Measurements from ENCODE around the gene VSTM4. TPM values are rescaled to one million over a fixed set of nuclear protein-coding genes. Genes with fewer than 3 reads are reported as not detected.

The VSTM4 gene
- total and polyA plus RNA-seq, 3 donors from 2014 or later = 25.6 to 35.8 (median 26.0) TPM

DNA sequence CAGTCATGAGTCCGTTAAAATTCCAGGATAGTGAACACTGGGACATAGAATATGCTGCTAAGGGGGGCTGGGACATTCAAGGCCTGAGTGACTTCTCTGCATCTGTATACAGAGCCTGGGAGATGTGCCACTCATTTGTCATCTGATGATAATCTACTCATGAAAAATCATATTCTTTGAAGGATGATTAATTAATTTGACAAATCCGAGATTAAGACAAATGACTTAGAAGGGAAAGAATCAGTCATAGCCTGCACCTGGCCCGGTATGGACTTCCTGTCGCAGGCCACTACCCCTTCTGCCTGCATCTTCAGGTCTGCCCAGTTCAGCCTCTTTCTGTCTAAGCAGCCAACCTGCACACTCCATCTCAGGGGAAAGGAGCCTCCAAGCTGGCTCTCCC lies 37.3 kb upstream of the VSTM4 start:
- intact Hi-C loops (cut with DNase I; ENCODE audit: low total_unique reads) = no loop called here
- WGBS, 2 donors = 92 to 94% methylated on average over 4 of the region's 4 CpGs
- TF ChIP-seq POLR2A (IDR thresholded peaks at IDR 0.05) = no peak
- TF ChIP-seq, protein P1, sequence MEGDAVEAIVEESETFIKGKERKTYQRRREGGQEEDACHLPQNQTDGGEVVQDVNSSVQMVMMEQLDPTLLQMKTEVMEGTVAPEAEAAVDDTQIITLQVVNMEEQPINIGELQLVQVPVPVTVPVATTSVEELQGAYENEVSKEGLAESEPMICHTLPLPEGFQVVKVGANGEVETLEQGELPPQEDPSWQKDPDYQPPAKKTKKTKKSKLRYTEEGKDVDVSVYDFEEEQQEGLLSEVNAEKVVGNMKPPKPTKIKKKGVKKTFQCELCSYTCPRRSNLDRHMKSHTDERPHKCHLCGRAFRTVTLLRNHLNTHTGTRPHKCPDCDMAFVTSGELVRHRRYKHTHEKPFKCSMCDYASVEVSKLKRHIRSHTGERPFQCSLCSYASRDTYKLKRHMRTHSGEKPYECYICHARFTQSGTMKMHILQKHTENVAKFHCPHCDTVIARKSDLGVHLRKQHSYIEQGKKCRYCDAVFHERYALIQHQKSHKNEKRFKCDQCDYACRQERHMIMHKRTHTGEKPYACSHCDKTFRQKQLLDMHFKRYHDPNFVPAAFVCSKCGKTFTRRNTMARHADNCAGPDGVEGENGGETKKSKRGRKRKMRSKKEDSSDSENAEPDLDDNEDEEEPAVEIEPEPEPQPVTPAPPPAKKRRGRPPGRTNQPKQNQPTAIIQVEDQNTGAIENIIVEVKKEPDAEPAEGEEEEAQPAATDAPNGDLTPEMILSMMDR (IDR thresholded peaks at IDR 0.05) = no peak

DNA sequence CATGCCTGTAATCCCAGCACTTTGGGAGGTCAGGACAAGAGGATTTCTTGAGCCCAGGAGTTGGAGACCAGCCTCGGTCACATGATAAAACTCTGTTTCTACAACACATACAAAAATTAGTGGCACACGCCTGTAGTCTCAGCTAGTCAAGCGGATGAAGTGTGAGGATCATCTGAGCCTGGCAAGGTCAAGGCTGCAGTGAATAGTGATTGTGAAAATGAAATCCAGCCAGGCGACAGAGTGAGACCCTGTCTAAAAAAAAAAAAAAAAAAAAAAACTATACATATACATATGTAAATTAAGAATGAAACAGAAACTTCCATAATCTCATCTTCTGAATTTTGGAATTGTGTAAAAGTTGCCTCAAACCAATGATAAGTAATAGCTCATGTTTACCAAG lies 36.7 kb upstream of the VSTM4 start:
- H3K27ac ChIP-seq = no peak overlapping the region
- intact Hi-C loops (cut with DNase I; ENCODE audit: low total_unique reads) = no loop called here
- H3K4me3 ChIP-seq = no peak overlapping the region
- H3K9me3 ChIP-seq = no peaks in the 10 kb centered on the region
- no peak for TF ChIP-seq POLR2A (IDR thresholded peaks at IDR 0.05)
- TF ChIP-seq, protein P1 (IDR thresholded peaks at IDR 0.05) = no peak
- H3K4me1 ChIP-seq = no peaks in the 10 kb centered on the region
- no peaks in the 10 kb centered on the region for H3K36me3 ChIP-seq (ENCODE audit: low read depth, missing control alignments)
- H3K27me3 ChIP-seq = no peaks in the 10 kb centered on the region
- DNase-seq = no peak
- 85 to 90% methylated on average over 4 of the region's 4 CpGs for WGBS, 2 donors

More for the DNA sequence above, 37.3 kb upstream of the VSTM4 start:
- Histone ChIP-seq H3K9me3 (no peaks in the 10 kb centered on the region), H3K36me3 (ENCODE audit: low read depth, missing control alignments) (no peaks in the 10 kb centered on the region), H3K27me3 (no peaks in the 10 kb centered on the region), H3K4me3 (no peak overlapping the region), H3K27ac (no peak overlapping the region), H3K4me1 (no peaks in the 10 kb centered on the region)
- no peak for DNase-seq

DNA sequence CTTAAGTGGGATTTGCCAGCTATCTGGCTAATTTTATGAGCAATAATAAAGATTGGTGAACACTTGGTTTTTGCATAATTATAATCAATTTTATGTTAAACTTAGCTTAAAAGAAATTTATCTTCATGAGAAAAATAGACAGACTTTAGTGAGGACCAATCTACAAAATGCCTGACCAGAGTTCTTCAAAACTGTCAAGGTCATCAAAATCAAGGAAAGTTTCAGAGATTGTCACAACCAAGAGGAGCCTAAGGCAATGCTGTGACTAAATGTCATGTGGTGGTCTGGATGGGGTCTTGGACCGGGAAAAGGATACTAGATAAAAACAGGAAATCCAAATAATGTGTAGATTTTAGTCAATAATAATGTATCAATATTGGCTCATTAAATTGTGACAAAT lies 36.2 kb upstream of the VSTM4 start:
- DNase-seq = no peak
- Histone ChIP-seq H3K27me3 (no peaks in the 10 kb centered on the region), H3K36me3 (ENCODE audit: low read depth, missing control alignments) (no peaks in the 10 kb centered on the region), H3K4me3 (no peak overlapping the region), H3K4me1 (no peaks in the 10 kb centered on the region), H3K27ac (no peak overlapping the region), H3K9me3 (no peaks in the 10 kb centered on the region)
- WGBS, 2 donors = 89 to 91% methylated on average over 1 of the region's 1 CpG
- intact Hi-C loops (cut with DNase I; ENCODE audit: low total_unique reads) = no loop called here
- TF ChIP-seq POLR2A (IDR thresholded peaks at IDR 0.05) = no peak
- TF ChIP-seq, protein P1 (IDR thresholded peaks at IDR 0.05) = no peak

DNA sequence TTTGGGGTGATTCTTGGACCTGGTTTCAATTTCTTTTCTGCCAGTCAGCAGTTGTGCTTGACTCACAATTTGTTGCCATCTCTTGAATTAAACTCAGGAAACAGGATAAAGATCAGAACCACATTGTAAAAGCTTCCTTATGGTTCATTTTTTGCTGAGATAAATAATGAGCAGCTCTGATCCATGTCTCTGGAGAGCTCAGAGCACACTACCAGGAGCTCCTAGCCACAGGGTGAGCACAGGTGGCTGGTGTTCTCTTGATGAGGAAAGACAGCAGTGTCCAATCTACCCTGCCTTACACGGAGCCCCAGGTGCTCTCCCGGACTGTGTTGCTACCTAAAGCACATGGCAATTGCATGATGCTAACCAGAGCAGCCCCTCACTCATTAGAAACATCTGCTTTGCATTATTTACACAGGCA lies 35.7 kb upstream of the VSTM4 start:
- Histone ChIP-seq H3K27me3 (no peaks in the 10 kb centered on the region), H3K9me3 (no peaks in the 10 kb centered on the region), H3K27ac (no peak overlapping the region), H3K4me1 (no peaks in the 10 kb centered on the region), H3K36me3 (ENCODE audit: low read depth, missing control alignments) (no peaks in the 10 kb centered on the region), H3K4me3 (no peak overlapping the region)
- intact Hi-C loops (cut with DNase I; ENCODE audit: low total_unique reads) = no loop called here
- no peak for DNase-seq
- no peak for TF ChIP-seq POLR2A (IDR thresholded peaks at IDR 0.05)
- TF ChIP-seq, protein P1 (IDR thresholded peaks at IDR 0.05) = no peak
- WGBS, 2 donors = 64% methylated on average over 2 of the region's 2 CpGs

DNA sequence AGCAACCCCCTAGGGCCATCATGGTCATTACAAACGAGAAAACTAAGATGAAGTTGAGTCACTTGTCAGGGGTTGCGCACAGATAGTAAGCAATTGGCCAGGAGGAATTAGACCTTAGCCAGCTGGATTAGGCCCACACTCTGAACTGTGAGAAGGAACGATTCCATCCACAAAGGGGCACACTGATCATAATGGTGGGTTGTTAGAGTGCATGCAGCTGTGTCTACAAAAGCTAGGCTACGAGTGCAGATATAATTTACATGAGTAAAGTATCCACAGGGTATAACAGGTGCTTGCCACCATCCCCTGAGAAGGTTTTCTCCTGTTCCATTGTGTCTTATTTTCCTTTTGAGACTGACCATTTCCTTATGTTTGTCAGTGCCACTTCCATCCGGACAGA lies 35.1 kb upstream of the VSTM4 start:
- no peaks in the 10 kb centered on the region for H3K9me3 ChIP-seq
- H3K36me3 ChIP-seq (ENCODE audit: low read depth, missing control alignments) = no peaks in the 10 kb centered on the region
- intact Hi-C loops (cut with DNase I; ENCODE audit: low total_unique reads) = no loop called here
- H3K4me3 ChIP-seq = no peak overlapping the region
- TF ChIP-seq, protein P1 (IDR thresholded peaks at IDR 0.05) = no peak
- no peak for TF ChIP-seq POLR2A (IDR thresholded peaks at IDR 0.05)
- no peaks in the 10 kb centered on the region for H3K27me3 ChIP-seq
- DNase-seq = no peak
- 83 to 86% methylated on average over 5 of the region's 5 CpGs for WGBS, 2 donors
- H3K27ac ChIP-seq = no peak overlapping the region
- H3K4me1 ChIP-seq = no peaks in the 10 kb centered on the region

Measured in testis (tissue), 3 donors.